ENCODE measurements around the gene ZMYND15.

The ZMYND15 gene

GRCh38 chr17:4738136-4739121, 1.2 kb upstream of the ZMYND15 start:
- intact Hi-C loops (cut with DNase I) = no loop called here
- no peak for DNase-seq

GRCh38 chr17:4740025-4740351, 355 bp downstream of the ZMYND15 start:
- no peak for DNase-seq
- intact Hi-C loops (cut with DNase I) = no loop called here

GRCh38 chr17:4740584-4740983, 951 bp downstream of the ZMYND15 start:
- DNase-seq = no peak
- intact Hi-C loops (cut with DNase I) = no loop called here

GRCh38 chr17:4741544-4741943, 1.9 kb downstream of the ZMYND15 start:
- intact Hi-C loops (cut with DNase I) = no loop called here

GRCh38 chr17:4742133-4742532, 2.5 kb downstream of the ZMYND15 start:
- no peak for DNase-seq
- intact Hi-C loops (cut with DNase I) = no loop called here

More at GRCh38 chr17:4741544-4741943, 1.9 kb downstream of the ZMYND15 start:
- DNase-seq = no peak

- intact Hi-C loops (cut with DNase I) = no loop called here
- DNase-seq = no peak
These were observed 3.0 kb downstream of the ZMYND15 start for GRCh38 chr17:4742629-4743028.

GRCh38 chr17:4743216-4743615, 3.6 kb downstream of the ZMYND15 start:
- DNase-seq = no peak
- intact Hi-C loops (cut with DNase I) = no loop called here

GRCh38 chr17:4743898-4744297, 4.3 kb downstream of the ZMYND15 start:
- no peak for DNase-seq
- intact Hi-C loops (cut with DNase I) = no loop called here

GRCh38 chr17:4744999-4745969, 5.7 kb downstream of the ZMYND15 start:
- peak in 1 of 42 donors; percentile 11 for DNase-seq

GRCh38 chr17:4747847-4748246, 8.2 kb downstream of the ZMYND15 start:
- peak in 6 of 42 donors; percentile 18 to 56 (median 33) for DNase-seq
- intact Hi-C loops (cut with DNase I) = no loop called here

More at GRCh38 chr17:4744999-4745969, 5.7 kb downstream of the ZMYND15 start:
- intact Hi-C loops (cut with DNase I) = no loop called here

GRCh38 chr17:4748686-4749085, 9.1 kb downstream of the ZMYND15 start:
- intact Hi-C loops (cut with DNase I) = no loop called here
- no peak for DNase-seq

GRCh38 chr17:4750606-4751005, 11.0 kb downstream of the ZMYND15 start:
- intact Hi-C loops (cut with DNase I) = no loop called here
- DNase-seq = no peak

- DNase-seq = no peak
- intact Hi-C loops (cut with DNase I) = no loop called here
These were observed 12.3 kb downstream of the ZMYND15 start for GRCh38 chr17:4751932-4752331.

GRCh38 chr17:4753392-4753791, 13.8 kb downstream of the ZMYND15 start:
- DNase-seq = no peak
- intact Hi-C loops (cut with DNase I) = no loop called here

GRCh38 chr17:4759776-4760236, 20.2 kb downstream of the ZMYND15 start:
- no peak for DNase-seq

GRCh38 chr17:4764595-4764994, 25.0 kb downstream of the ZMYND15 start:
- intact Hi-C loops (cut with DNase I) = no loop called here
- no peak for DNase-seq

More at GRCh38 chr17:4759776-4760236, 20.2 kb downstream of the ZMYND15 start:
- intact Hi-C loops (cut with DNase I) = no loop called here

- intact Hi-C loops (cut with DNase I) = no loop called here
- no peak for DNase-seq
These were observed 26.6 kb downstream of the ZMYND15 start for GRCh38 chr17:4766201-4766600.

GRCh38 chr17:4766723-4767122, 27.1 kb downstream of the ZMYND15 start:
- intact Hi-C loops (cut with DNase I) = no loop called here
- no peak for DNase-seq

GRCh38 chr17:4768298-4768697, 28.7 kb downstream of the ZMYND15 start:
- intact Hi-C loops (cut with DNase I) = no loop called here
- DNase-seq = no peak

GRCh38 chr17:4769628-4770027, 30.0 kb downstream of the ZMYND15 start:
- intact Hi-C loops (cut with DNase I) = no loop called here
- no peak for DNase-seq
